Activated naive CD4-positive, alpha-beta T cell treated with anti-CD3 and anti-CD28 coated beads, Interleukin-2, amount 50 U/mL, for 72 hours (primary cell): ENCODE data around the gene APOBEC2. TPM values are rescaled to one million over a fixed set of nuclear protein-coding genes. Genes with fewer than 3 reads are reported as not detected.

Source experiments
- ATAC-seq, 2 donors: fragments of 150-1000 bp; cut with Tn5 transposase; 2 replicates each; pipeline ENCODE4 v1.10.0; 2021; ENCODE audit warnings: mild to moderate bottlenecking in 2 of 2, moderate library complexity in 2 of 2
- DNase-seq, 2 donors: peaks; one replicate each; pipeline ENCODE4 v3.0.0; 2021 to 2022; ENCODE audit warnings: low spot score in 2 of 2
- H3K27ac Mint-ChIP-seq, 2 donors: one replicate each; pipeline ENCODE4 v1.8.0; 2022; ENCODE audit warnings: mild to moderate bottlenecking in 2 of 2, mixed read lengths in 2 of 2
- H3K36me3 Mint-ChIP-seq, 2 donors: one replicate each; pipeline ENCODE4 v1.8.0; 2022; ENCODE audit warnings: mixed read lengths in 2 of 2
- H3K9me3 Mint-ChIP-seq, 2 donors: one replicate each; pipeline ENCODE4 v1.8.0; 2022; ENCODE audit warnings: mixed read lengths in 2 of 2
- total RNA-seq, 2 donors: library from RNA; stranded (reverse); gene quantifications; one replicate each; pipeline ENCODE4 v1.2.3, GENCODE V29; 2022

The APOBEC2 gene
- total RNA-seq, 2 donors from 2014 or later = not detected

DNA sequence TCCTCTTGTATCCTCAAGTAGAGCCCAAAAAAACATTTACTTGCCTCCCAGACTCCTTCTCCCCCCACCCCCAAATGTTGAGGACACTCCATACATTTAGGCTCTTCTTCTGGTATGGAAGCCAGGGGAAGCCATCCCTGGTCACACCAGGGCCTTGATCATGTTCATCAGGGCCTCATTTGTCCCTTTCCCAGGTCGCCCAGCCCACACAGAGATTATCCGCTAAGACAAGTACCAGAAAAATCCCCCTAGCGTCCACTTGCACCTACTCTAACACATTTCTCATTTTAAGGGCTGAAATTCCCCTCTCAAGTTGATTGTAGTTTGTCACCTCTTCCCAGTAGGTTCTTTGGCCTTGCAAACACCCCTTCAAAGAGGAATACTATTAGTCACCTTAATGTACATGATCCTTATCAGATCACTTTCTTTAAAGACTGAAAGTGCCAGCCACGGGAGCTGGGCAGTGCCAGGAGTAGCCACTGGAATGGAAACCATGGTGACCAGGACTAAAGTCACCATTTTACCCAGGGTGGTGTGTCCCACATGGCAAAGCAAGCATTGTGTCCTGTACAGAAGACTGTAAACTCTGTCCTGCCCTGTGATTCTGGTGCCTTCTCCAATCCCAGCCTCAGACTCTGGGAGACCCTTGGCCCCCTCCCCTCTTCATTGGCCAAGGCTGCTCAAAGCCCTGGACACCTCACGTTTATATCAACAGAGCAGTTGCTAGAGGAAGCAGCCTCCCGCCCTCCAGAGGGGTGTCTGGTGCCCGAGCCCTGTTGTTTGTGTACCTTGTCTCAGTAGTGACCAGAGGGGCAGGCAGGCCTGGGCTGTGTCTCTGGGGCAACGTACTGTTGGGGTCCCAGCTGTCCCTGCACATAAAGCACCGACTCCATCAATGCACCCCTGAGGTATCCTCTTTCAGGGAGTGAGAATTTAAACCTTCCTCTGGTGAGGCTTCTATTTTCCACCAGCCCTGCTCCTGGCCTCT lies 5.0 kb upstream of the APOBEC2 start:
- no peak for DNase-seq
- Mint-ChIP-seq H3K27ac (peak overlapping the region; percentile 59 to 63), H3K9me3 (no peaks in the 10 kb centered on the region), H3K36me3 (peaks cover 6 to 7% of the 10 kb centered on the region in 2 donors)
- ATAC-seq = no peak

DNA sequence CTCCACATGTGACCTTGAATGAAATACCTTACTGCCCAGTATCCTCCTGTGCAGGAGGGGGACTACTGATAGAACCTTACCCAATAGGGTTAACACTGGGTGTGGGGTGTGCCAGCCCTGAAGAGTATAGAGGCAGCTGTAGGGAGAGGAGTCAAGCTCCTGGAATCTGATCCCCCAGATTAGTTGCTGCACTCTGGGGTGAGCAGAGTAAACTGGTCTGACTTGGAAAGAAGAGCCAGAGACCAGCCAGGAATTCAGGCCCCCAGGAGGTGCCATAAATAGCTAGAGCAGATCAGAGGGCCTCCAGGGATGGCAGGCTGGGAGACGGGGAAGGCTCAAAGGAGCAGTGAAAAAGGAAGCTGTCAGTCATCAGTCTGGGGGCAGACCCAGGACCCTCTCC lies 3.5 kb upstream of the APOBEC2 start:
- Mint-ChIP-seq H3K36me3 (peaks cover 6 to 7% of the 10 kb centered on the region in 2 donors), H3K9me3 (no peaks in the 10 kb centered on the region)
- no peak for ATAC-seq

GRCh38 chr6:41049955-41050354 lies 3.0 kb upstream of the APOBEC2 start:
- Mint-ChIP-seq H3K27ac (no peak overlapping the region), H3K9me3 (no peaks in the 10 kb centered on the region), H3K36me3 (peaks cover 6 to 7% of the 10 kb centered on the region in 2 donors)
- DNase-seq (no peak), ATAC-seq (no peak)

More for the DNA sequence above, 3.5 kb upstream of the APOBEC2 start:
- peak overlapping the region in 1 of 2 donors; percentile 59 for H3K27ac Mint-ChIP-seq
- DNase-seq = no peak

DNA sequence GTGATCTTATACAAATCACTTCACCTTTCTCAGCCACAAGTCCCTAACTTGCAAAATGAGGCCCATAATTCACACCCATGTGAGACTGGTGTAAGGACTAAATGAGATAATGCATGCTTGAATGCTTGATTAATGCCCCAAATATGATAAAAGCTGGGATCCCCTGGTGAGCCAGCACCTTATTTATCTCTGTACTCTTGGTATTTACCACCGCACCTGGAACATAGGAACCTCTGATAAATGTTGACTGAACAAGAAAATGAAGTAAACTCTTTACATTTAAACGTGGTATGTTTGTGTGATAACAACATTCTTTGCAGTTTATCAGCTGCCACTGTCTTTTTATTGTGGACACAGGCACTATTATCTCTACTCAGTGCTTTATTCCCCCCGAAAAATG lies 2.5 kb upstream of the APOBEC2 start:
- ATAC-seq = no peak
- H3K36me3 Mint-ChIP-seq = peaks cover 6 to 8% of the 10 kb centered on the region in 2 donors

DNA sequence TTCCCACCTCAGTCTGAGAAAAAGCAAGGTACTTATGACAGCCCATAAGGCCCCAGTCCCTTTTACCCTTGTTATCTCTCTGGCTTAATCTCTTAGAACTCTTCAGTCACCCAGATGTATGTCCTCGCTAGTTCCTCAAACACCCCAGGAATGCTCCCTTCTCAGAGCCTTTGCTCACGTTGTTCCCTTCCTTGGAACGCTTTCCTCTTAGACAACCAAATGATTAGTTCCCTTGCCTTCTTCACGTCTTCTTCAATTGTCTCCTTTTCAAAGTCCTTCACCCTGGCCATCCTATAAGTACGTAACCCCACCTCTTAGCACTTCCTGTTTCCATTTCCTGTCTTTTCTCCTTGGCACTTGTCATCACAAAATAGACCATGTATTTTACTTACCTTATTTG lies 1.1 kb upstream of the APOBEC2 start:
- H3K9me3 Mint-ChIP-seq = no peaks in the 10 kb centered on the region
- peak overlapping the region; percentile 5 to 69 for H3K27ac Mint-ChIP-seq
- no peak for DNase-seq
- peaks cover 6 to 11% of the 10 kb centered on the region in 2 donors for H3K36me3 Mint-ChIP-seq
- no peak for ATAC-seq

More for the DNA sequence above, 2.5 kb upstream of the APOBEC2 start:
- DNase-seq = no peak
- H3K9me3 Mint-ChIP-seq = no peaks in the 10 kb centered on the region
- no peak overlapping the region for H3K27ac Mint-ChIP-seq

DNA sequence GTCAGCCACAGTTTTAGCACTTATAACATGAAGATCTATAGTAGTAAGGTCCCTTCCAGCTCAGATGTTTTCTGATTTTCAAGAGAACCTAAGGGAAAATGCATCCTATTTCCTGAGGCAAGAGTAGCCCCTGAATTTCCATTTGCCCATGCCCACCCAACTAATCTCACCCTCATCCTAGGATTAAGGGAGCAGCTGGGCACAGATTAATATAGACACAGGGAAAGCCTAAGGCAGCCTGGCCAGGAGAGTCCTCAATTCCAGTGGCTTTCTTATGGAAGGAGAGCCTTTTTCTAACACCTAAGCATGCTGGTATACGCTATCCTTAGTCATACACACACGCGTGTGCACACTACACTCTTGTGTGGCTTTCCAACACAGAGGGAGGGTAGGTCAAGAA lies 1.5 kb downstream of the APOBEC2 start:
- ATAC-seq (no peak), DNase-seq (no peak)
- Mint-ChIP-seq H3K9me3 (no peaks in the 10 kb centered on the region), H3K27ac (no peak overlapping the region), H3K36me3 (peaks cover 6 to 11% of the 10 kb centered on the region in 2 donors)

DNA sequence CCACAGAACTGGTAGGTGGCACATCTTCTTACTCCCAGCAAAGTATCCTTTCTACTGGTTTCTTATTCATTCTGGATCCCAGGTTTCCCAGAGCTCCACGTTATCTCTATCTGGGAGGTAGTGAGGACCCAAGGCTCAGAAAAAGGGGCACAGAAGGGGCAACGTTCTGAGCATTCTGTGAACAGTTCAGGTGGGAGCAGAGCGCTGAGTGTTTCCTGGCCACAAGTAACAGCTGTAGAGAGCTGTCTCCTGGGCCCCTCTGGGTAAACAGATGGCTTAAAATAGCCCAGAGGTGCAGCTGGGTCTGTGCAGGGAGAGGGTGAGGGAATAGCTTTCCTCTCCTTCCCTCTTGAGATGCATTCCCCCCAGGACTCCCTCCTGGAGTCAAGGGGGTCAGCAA lies 2.1 kb downstream of the APOBEC2 start:
- no peaks in the 10 kb centered on the region for H3K9me3 Mint-ChIP-seq
- peak overlapping the region in 1 of 2 donors; percentile 13 for H3K27ac Mint-ChIP-seq
- peaks cover 6 to 11% of the 10 kb centered on the region in 2 donors for H3K36me3 Mint-ChIP-seq

DNA sequence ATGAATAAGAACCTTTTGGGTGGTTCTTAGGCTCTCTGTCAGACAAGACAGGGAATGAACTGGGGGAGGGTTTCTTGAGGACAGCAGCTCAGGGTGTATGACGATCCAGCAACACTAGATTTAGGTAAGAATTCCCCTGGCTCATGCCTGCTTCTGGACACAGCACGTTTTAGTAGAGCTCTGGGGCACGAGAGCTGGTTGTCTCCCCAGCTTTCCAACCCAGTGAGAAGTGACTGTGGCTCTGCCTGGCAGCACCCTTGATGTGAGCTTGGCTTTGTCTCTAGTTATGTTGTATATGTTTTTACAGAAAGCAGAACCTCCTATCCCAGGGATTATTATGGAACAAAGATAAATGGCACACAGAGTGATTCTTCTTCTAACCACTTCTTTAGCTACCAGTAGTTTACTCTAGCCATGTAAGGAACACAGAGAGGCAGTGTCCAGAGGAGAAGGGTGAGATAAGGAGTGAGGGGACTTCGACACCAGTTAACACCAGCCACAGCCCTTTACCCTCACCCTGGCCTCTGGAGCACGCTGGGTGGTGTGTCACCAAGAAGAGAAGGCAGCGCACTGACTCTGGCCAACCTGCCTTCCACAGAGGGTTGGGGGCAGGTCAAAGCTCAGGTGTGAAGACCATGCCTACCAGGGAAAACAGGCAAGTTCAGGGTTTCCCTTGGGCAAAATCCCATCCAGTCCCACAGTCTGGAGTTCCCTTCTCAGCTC lies 3.9 kb downstream of the APOBEC2 start:
- peaks cover 3 to 8% of the 10 kb centered on the region in 2 donors for H3K36me3 Mint-ChIP-seq
- DNase-seq (no peak), ATAC-seq (no peak)
- no peak overlapping the region for H3K27ac Mint-ChIP-seq
- no peaks in the 10 kb centered on the region for H3K9me3 Mint-ChIP-seq

More for the DNA sequence above, 2.1 kb downstream of the APOBEC2 start:
- no peak for DNase-seq
- ATAC-seq = no peak

- no peaks in the 10 kb centered on the region for H3K9me3 Mint-ChIP-seq
- DNase-seq (no peak), ATAC-seq (no peak)
Observed at GRCh38 chr6:41058783-41059181, 5.8 kb downstream of the APOBEC2 start.

DNA sequence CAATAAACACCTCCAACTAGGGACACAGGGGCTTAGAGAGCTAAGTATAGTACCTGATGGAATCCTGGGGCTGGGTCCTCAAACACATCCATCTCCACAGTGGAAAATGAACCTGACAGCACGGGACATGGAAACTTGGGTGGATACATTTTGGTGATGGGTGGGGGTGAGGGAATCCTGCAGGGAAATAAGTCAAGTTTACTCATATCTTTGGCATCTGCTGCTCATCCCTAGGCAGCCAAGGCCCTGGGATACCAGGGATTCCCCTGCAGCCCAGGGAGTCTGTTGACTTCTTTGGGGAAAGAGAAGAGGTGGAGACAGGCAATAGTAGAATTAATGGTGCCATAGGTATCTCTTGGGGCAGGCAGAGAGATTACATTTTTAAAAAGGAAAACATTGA lies 6.6 kb downstream of the APOBEC2 start:
- DNase-seq (no peak), ATAC-seq (no peak)
- Mint-ChIP-seq H3K36me3 (peaks cover 0 to 8% of the 10 kb centered on the region in 2 donors), H3K9me3 (no peaks in the 10 kb centered on the region), H3K27ac (peak overlapping the region in 1 of 2 donors; percentile 31)

More at GRCh38 chr6:41058783-41059181, 5.8 kb downstream of the APOBEC2 start:
- Mint-ChIP-seq H3K27ac (peak overlapping the region in 1 of 2 donors; percentile 31), H3K36me3 (peaks cover 0 to 8% of the 10 kb centered on the region in 2 donors)

GRCh38 chr6:41061196-41061726 lies 8.3 kb downstream of the APOBEC2 start:
- Mint-ChIP-seq H3K36me3 (peaks cover 0 to 4% of the 10 kb centered on the region in 2 donors), H3K9me3 (no peaks in the 10 kb centered on the region), H3K27ac (no peak overlapping the region)
- DNase-seq = no peak
- ATAC-seq = no peak

- DNase-seq = no peak
- no peak for ATAC-seq
- no peak overlapping the region for H3K27ac Mint-ChIP-seq
- H3K9me3 Mint-ChIP-seq = no peaks in the 10 kb centered on the region
- peaks cover 7 to 10% of the 10 kb centered on the region in 2 donors for H3K36me3 Mint-ChIP-seq
Observed at GRCh38 chr6:41062056-41062455, 9.1 kb downstream of the APOBEC2 start.

DNA sequence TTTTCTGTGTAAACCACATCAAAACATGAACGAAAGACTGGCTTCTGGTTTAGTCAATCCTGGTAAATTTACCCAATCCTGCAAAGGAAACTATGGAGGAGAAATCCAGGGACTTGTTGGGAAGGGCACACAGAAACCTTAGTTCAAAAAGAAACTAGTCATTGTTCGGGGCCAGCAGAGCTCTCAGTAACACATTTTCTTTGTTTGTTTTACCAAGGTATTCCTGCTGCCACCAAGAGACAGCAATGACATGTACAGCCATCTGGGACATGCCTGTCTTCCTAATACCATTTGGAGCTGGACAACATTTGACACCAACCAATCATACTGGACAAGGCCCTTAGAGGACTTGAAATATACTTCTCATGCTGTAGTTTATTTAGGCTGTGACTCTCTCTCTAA lies 10.9 kb downstream of the APOBEC2 start:
- peaks cover 13 to 15% of the 10 kb centered on the region in 2 donors for H3K36me3 Mint-ChIP-seq
- no peaks in the 10 kb centered on the region for H3K9me3 Mint-ChIP-seq
- no peak for DNase-seq
- ATAC-seq = no peak
- no peak overlapping the region for H3K27ac Mint-ChIP-seq

- DNase-seq = no peak
- no peak for ATAC-seq
- H3K9me3 Mint-ChIP-seq = no peaks in the 10 kb centered on the region
- H3K27ac Mint-ChIP-seq = no peak overlapping the region
- H3K36me3 Mint-ChIP-seq = peaks cover 13 to 15% of the 10 kb centered on the region in 2 donors
Observed at GRCh38 chr6:41064841-41065240, 11.8 kb downstream of the APOBEC2 start.

- Mint-ChIP-seq H3K36me3 (peaks cover 15 to 16% of the 10 kb centered on the region in 2 donors), H3K9me3 (no peaks in the 10 kb centered on the region), H3K27ac (no peak overlapping the region)
- DNase-seq (no peak), ATAC-seq (no peak)
Observed at GRCh38 chr6:41065550-41066026, 12.6 kb downstream of the APOBEC2 start.

DNA sequence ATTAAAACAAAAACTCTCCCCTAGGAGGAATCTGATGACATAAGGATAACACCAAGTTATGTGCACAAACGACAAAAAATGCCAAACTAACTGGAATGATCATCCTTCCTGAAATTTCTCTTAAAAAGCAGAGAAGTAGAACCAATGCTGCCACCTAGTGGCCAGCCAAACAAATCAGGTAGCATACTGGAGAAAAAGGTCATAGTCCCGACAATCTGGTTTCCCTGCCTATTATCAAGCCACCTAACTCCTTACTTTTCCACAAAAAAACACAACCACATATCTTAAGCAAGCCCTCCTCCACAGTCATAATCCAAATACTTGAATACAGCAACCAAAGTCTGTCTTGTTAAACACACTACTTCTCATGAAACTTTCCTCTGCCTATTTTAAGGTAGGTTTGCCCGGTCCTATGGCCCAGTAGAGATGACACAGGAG lies 13.9 kb downstream of the APOBEC2 start:
- Mint-ChIP-seq H3K9me3 (no peaks in the 10 kb centered on the region), H3K27ac (peak overlapping the region in 1 of 2 donors; percentile 18), H3K36me3 (peaks cover 23 to 27% of the 10 kb centered on the region in 2 donors)
- peak in 1 of 2 donors; percentile 55 for DNase-seq
- no peak for ATAC-seq
